ENCODE data around the gene NSMCE1. TPM values are rescaled to one million over a fixed set of nuclear protein-coding genes. Genes with fewer than 3 reads are reported as not detected.

NSMCE1 gene, protein sequence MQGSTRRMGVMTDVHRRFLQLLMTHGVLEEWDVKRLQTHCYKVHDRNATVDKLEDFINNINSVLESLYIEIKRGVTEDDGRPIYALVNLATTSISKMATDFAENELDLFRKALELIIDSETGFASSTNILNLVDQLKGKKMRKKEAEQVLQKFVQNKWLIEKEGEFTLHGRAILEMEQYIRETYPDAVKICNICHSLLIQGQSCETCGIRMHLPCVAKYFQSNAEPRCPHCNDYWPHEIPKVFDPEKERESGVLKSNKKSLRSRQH
- total RNA-seq (2014; rRNA removed; shearing (Covaris generic); ENCODE audit: low replicate concordance), result 47.9 and 57.2 TPM in 2 replicates

DNA sequence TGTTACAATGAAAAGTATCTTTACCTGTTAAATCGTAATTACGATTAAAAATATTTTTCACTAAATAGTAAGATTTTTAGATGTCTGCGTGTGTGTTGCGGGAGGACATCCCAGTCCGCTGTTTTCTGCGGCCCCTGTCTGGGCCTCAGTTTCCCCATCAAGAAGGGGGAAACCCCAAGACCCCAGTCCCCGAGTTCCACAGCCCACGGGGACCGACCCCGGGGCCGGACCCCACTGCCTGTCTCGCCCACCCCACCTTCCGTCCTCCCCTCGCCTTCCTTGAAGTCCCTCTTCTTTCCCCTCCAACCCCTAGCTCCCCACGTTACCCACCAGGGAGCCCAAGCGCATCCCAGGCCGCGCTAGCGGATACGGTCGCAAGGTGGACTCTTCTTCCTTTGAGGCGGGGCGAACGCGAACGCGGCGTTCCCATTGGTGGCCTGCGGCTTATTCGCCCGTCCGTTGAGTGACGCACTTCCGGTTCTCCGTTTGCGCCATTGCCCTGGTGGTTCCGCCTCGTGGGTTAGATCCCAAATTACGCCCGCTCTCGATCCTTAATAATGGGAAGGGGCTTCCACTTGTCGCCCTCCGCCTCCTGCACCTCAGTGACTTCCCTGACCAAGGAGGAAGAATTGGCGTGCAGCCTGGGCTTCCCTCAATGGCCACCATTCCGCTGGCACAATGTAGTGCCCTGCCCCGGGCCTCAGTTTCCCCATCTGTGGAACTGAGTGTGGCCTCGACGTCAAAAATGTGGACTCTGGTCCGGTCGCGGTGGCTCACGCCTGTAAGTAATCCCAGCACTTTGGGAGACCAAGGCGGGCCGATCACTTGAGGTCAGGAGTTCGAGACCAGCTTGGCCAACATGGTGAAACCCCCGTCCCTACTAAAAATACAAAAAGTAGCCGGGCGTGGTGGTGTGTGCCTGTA, at the start of gene NSMCE1:
Gene NSMCE1, minus strand, starts transcription at position 397 of the 924 bp plus-strand sequence. CDS start 11,202 bp downstream, outside the sequence.
- peak; percentile 87 for DNase-seq (ENCODE audit: low read depth)
- in situ Hi-C loops (cut with HindIII; ENCODE audit: low pct_unique_long_range_greater_than_20kb, low sequenced_read_pairs), result no loop called here

DNA sequence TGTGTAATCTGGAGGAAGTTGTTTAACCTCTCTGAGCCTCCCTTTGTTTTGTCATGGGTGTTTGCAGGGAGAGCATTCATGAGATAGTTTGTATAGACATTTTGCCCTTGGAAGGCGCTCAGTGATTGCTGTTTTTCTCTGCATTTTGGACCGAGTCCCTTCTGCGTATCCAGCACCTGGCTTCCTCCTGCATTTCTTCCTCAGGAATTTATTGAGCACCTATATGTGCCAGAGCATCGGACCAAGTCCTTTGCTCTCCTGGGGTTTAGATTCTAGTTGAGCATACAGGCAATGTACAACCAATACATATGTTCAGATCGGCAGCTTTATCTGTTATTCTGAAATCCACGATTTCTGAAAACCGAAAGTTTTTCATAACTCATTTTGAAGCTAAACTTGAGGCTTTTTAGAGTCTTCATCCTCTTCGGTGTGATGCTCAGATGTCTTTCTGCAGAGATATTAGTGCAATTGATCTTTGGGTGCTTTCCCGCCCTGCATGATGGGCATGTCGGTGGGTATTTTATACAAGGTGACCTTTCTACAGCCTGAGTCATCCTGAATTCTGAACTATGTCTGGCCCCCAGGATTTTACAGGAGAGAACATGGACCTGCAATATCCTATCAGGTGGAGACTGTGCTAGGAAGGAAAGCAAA, 49.3 kb upstream of the NSMCE1 start:
- in situ Hi-C loops (cut with HindIII; ENCODE audit: low pct_unique_long_range_greater_than_20kb, low sequenced_read_pairs), result no loop called here
- DNase-seq (ENCODE audit: low read depth), result no peak

DNA sequence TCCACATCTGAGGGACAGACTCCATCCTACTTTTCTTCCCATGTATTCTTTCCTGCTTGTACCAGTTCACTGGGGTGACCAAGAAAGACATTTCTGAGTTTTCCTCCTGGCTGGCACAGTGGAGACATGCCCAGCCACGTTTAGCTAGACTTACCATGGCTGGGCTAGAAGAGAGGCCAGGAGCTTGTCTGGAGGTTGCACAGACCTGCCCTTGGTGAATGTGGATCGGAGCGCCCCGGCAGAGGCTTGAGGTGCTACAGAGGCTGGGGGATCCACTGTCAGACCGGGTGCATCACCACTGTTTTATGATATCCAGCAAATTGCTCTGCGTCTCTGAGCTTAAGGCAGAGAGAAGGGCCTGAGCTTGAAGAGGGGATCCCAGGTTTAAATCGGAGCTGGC, 48.7 kb upstream of the NSMCE1 start:
- no peak for DNase-seq (ENCODE audit: low read depth)
- in situ Hi-C loops (cut with HindIII; ENCODE audit: low pct_unique_long_range_greater_than_20kb, low sequenced_read_pairs), result no loop called here

DNA sequence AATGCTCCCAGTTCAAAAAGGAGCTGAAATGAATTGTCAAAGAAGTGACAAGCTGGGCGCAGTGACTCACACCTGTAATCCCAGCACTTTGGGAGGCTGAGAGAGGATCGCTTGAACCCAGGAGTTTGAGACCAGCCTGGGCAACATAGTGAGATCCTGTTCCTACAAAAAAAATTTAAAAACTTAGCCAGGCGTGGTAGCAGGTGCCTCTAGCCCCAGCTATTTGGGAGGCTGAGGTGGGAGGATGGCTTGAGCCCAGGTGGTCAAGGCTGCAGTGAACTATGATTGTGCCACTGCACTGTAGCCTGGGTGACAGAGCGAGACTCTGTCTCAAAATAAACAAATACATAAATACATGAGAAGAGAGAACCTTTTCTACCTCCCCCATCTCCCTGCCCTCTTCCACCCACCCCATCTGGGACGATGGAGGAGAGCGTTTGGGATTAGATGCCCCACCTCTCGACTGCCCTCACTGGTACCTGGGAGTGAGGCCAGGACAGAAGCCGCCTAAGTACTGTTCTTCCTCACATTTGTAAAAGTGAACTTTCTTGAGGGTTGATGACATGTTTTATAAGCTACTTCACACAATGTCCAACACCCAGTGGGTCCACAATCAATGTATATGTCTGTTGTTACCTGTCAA, 47.6 kb upstream of the NSMCE1 start:
- in situ Hi-C loops (cut with HindIII; ENCODE audit: low pct_unique_long_range_greater_than_20kb, low sequenced_read_pairs), result no loop called here
- DNase-seq (ENCODE audit: low read depth), result no peak

DNA sequence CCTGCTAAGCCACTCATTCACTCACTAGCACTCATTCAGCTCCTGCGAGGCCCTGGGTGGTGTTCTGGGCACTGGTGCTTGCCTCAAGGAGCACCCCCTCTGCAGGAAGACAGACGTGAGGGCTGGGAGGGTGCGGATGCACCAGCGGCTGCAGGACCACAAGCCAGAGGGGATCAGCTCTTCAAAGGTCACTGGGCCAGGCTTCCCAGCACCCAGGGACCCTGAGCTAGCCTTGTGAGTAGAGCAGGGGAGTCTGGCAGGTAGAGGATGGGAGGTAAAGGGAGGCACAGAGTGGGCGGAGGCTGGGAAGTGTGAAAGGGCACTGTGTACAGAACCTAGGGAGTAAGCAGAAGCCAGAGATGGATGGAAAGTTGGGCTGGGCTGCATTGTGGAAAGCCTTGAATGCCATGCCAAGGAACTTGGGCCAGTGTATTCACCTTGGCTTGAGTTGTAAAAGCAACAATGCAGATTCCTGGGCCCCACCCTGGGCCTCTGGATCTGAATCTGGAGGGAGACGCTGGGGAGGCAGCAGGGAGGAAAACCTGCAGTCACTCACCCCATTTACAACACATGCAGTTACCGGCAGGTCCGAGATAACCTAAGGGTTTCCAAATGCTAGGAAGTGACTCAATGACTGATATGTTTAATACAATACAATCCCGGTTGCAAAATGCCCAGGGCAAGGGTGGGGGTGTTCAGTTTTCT, 46.9 kb upstream of the NSMCE1 start:
- in situ Hi-C loops (cut with HindIII; ENCODE audit: low pct_unique_long_range_greater_than_20kb, low sequenced_read_pairs), result no loop called here
- DNase-seq (ENCODE audit: low read depth), result peak; percentile 24

DNA sequence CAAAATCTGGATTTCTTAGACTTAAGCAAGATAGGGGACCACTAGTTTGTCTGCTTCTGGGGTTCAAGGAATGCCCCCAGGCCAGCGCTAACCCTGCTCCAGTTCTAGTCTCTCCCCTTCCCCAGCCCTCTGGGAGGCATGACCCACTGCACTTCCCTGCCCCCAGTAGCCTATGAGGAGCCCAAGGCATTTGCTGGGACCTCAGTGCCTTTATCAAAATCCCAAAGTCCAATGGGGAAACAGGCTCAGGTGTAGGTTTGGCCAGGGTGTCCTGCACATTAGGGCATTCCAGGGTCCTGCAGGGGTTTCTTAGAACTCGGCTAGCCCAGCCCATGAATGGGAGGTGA, 46.4 kb upstream of the NSMCE1 start:
- DNase-seq (ENCODE audit: low read depth), result no peak
- in situ Hi-C loops (cut with HindIII; ENCODE audit: low pct_unique_long_range_greater_than_20kb, low sequenced_read_pairs), result no loop called here

DNA sequence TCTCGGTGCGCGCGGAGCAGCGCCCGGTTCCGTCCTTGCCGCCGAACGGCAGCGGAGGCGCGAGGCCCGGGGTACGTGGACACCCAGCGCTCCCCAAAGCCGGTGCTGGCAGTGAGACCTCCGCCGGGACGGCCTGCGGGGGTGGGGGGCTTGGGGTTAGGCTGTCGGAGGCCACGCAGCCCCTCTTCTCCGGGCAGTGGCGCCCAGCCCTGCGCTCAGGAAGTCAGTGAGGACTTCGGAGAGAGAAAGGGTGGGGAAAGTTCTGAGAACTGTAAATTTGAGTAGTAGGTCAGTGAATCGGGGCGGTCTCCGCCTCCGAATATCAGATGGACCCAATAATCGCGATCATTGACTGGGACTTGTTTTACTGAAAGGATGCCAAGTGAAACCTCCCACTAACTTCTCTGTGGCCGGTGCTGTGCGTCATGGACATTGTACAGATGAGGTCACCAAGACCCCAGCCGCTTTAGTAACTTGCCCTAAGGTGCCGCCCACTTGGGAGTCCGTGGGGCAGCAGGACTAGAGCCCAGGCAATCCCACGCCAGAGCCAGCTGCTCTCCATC, 45.7 kb upstream of the NSMCE1 start:
- in situ Hi-C loops (cut with HindIII; ENCODE audit: low pct_unique_long_range_greater_than_20kb, low sequenced_read_pairs), result no loop called here
- DNase-seq (ENCODE audit: low read depth), result peak; percentile 54

DNA sequence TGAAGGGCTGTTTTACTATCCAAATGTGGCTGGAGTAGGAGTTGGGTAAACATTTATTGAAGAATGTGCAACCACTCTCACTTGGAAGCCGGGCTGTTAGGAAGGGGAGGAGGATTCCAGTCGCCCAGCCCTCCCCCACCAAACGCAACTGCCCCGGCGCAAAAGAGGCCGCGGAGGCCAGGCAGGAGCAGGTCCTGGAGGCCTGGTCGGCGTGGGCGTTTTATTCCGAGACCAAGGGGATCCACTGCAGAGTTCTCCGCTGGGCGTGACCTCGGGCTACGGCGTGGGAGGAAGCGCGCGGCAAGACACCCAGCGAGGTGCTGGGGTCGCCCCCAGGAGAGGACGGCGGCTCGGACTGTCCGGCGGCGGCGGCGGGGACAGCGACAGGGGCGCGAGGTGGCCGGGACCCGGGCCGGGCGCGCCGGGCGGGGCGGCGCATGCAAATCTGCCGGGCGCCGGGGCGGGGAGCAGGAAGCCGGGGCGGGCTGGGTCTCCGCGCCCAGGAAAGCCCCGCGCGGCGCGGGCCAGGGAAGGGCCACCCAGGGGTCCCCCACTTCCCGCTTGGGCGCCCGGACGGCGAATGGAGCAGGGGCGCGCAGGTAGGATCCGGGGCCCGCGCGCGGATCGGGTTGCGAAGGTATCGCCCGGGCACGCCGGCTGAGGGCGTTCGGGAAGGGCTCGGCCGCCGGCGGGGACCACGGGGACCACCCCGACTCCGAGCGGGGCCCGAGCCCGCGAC, 45.0 kb upstream of the NSMCE1 start, which contains the start of gene IL4R:
Gene IL4R, plus strand, starts transcription at position 553 of the 739 bp plus-strand sequence. CDS start 26,230 bp downstream, outside the sequence.
- DNase-seq (ENCODE audit: low read depth), result peak; percentile 93
- in situ Hi-C loops (cut with HindIII; ENCODE audit: low pct_unique_long_range_greater_than_20kb, low sequenced_read_pairs), result no loop called here

DNA sequence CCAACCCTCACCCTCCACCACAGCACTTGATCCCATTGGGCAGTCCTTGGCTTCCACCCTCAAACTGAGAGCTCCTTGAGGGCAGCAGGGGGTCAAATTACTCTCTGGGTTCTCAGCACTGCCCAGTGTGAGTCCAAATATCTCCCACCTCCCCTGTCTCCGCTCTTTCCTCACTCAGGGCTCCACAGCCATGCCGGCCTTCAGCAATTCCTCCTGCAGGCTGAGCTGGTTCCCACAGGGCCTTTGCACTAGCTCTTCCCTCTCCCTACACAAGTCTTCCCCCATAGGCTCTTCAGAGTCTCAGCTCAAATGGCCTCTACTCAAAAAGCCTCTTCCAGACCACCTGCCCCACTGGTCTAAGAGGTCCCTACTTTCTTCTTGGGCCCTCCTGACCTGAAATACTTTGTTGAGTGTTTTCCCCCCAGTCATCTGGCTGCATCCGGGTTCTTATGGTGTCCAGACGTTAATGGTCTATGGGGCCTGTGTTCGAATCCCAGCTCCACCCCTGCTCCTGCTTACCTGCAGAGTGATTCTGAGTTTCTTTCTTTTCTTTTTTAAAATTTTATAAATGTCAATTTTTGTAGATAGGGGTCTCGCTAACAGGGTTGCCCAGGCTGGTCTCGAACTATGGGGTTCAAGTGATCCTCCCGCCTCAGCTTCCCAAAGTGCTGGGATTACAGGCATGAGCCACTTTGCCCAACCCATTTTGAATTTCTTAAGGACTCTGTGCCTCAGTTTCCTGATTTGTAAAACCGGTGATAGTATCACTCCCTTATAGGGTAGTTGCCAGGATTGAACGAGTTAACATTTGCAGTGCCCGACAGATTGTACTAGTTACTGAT, 44.2 kb upstream of the NSMCE1 start:
- in situ Hi-C loops (cut with HindIII; ENCODE audit: low pct_unique_long_range_greater_than_20kb, low sequenced_read_pairs), result no loop called here
- DNase-seq (ENCODE audit: low read depth), result no peak

DNA sequence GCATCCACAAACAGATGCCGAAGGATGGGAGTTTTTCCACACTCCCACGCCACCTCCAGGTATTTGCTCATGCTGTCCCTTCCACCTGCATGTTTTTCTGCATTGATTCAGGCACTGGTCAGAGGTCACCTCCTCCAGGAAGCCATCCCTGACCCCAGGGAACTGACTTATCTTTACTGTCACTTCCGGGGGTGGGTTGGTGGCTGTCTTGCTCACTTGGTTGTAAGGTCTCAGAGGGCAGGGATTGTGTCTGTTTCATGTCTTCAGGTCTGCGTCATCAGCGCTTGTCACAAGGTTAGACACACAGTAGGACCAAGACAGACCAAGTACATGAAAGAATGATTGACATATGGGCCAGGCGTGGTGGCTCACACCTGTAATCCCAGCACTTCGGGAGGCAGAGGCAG, 43.3 kb upstream of the NSMCE1 start:
- DNase-seq (ENCODE audit: low read depth), result no peak
- in situ Hi-C loops (cut with HindIII; ENCODE audit: low pct_unique_long_range_greater_than_20kb, low sequenced_read_pairs), result no loop called here

DNA sequence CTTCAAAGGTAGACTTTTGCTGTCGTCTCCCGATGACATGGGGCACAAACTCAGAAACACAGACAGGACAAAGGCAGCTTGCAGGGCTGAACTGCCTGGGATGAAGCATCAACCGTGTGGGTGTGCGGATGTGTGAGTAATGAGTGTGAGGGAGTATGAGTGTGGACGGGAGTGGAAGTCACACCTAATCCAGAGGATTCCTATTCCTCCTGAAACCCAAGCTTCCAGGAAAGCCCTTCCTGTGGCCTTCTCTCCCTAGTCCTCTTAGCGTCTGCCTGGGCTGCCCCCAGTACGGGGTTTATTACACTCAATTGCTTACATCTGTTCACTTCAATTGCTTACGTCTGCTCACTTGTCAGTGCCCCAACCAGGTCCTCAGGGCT, 42.9 kb upstream of the NSMCE1 start:
- in situ Hi-C loops (cut with HindIII; ENCODE audit: low pct_unique_long_range_greater_than_20kb, low sequenced_read_pairs), result no loop called here
- no peak for DNase-seq (ENCODE audit: low read depth)

DNA sequence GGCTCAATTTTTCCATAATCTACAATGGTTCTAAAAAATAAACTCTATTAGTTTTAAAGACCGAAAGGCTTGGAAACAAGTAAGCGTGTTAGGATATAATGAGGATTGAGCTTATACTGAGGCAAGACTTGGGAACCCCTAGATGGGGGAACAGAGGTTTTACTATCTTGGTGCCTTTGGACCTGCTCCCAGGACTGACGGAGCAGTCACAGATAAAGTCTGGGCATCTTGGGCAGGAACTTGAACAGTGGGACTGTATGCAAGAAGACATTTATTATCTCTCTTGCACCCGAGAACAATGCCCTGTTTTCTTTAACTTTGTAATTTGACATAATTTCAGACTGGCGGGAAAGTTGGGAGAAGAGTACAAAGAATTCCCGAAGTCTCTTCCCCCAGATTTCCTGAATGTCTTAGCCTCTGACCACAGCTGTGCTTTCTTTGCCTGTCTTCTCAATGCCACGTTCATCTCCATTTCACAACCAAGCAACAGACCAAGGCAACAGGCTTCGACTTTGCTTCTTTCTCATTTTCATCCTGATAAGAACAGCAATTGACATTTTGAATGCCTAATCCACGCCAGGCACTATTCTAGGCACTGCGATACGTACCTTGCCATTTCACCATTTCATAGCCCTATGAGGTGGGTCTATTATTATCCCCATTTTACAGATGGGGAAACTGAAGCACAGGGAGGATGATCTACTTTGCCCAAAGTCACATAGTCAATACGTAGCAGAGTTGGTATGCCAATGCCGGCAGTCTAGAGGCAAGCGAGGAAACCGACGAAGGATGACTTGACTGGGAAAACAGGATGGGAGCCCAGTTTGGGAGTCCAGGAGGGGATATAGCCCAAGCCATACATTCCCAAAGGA, 42.2 kb upstream of the NSMCE1 start:
- no peak for DNase-seq (ENCODE audit: low read depth)
- in situ Hi-C loops (cut with HindIII; ENCODE audit: low pct_unique_long_range_greater_than_20kb, low sequenced_read_pairs), result no loop called here

DNA sequence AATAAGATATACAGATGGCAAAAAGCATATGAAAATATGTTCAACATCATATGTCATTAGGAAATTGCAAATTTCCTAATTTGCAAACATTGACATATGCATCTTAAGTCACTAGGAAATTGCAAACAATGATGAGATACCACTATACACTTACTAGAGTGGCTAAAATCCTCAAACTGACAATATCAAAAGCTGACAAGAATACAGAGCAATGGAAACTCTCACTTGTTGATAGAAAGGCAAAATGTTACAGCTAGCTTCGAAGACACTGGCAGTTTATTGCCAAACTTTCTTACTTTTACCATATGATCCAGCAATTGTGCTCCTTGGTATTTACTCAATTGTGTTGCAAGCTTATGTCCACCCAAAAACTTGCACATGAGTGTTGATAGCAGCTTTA, 40.2 kb upstream of the NSMCE1 start:
- in situ Hi-C loops (cut with HindIII; ENCODE audit: low pct_unique_long_range_greater_than_20kb, low sequenced_read_pairs), result no loop called here

DNA sequence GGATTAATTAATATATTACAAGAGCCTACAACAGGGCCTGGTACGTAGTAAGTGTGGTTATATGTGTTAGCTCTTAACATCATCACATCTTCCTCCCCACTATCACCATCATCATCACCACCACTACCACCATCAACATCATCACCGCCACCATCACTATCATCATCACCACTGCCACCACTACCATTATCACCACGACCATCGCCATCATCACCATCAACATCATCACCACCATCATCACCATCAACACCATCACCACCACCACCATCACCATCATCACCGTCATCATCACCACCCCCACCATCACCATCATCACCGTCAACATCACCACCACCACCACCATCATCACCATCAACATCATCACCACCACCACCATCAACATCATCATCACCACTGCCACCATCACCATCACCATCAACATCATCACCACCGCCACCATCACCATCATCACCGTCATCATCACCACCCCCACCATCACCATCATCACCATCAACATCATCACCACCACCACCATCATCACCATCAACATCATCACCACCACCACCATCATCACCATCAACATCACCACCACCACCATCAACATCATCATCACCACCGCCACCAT, 37.4 kb upstream of the NSMCE1 start:
- in situ Hi-C loops (cut with HindIII; ENCODE audit: low pct_unique_long_range_greater_than_20kb, low sequenced_read_pairs), result no loop called here
- no peak for DNase-seq (ENCODE audit: low read depth)

More for the DNA sequence above, 40.2 kb upstream of the NSMCE1 start:
- DNase-seq (ENCODE audit: low read depth), result no peak

Data from Caki2 (cell line).